Astrocyte of the cerebellum (primary cell): ENCODE results near the gene TNS1.
"Not testable (repeated sequence)": the region's sequence is repeated elsewhere in the genome, so short reads cannot be mapped to it uniquely, and the experiment has no call there.

ENCODE experiments used
- DNase-seq: peaks from one replicate; pipeline ENCODE4 v3.0.0-alpha.2; 2011; ENCODE audit warnings: low read depth
- H3K4me3 ChIP-seq: 2 replicates; pipeline ENCODE4 v1.5.1; 2011; ENCODE audit warnings: mild to moderate bottlenecking, low read depth, low read length, moderate library complexity
- in situ Hi-C: cut with HindIII; loops from 2 replicates; pipeline ENCODE4 v1.10.0; 2017; ENCODE audit warnings: low sequenced_read_pairs
- TF ChIP-seq, protein P1 (sequence below): IDR thresholded peaks from 2 replicates; pipeline ENCODE4 v1.5.1; 2012; ENCODE audit warnings: low read length, low read depth, moderate library complexity, mild to moderate bottlenecking; ENCODE audit errors: missing control alignments

TNS1 gene

DNA sequence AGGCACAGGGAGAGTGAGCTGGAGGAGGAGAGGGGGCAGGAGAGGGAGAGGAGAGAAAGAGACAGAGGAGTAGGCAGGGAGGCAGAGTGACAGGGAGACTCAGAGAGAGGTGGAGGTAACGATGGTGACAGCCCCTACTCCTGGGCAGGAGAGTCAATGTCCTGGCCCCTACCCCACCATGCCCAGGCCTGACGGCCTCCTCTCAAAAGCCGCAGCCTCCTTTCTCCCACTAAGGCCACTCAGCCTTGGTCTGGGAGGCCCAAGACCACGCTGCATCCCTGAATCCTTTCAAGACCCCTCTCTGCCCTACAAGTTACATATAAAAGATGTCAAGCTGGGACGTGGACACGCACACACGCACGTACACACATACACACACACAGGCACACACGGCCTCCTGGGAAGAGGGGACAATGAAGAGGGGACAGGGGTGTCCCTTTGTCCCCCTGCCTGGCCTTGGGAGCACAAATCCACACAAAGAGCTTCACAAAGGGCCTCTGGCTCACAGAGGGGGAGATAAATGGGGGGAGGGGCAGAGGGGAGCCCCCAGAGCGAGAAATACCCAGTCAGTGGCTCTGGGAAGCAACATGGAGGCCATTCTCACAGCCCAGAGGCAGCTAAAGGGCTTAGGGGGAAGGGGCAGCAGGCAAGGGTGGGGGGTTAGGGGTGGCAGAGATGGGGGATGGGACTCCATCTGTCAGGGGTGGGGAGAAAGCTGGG is 19.5 kb upstream of the TNS1 start:
- no peak for DNase-seq
- TF ChIP-seq, protein P1, sequence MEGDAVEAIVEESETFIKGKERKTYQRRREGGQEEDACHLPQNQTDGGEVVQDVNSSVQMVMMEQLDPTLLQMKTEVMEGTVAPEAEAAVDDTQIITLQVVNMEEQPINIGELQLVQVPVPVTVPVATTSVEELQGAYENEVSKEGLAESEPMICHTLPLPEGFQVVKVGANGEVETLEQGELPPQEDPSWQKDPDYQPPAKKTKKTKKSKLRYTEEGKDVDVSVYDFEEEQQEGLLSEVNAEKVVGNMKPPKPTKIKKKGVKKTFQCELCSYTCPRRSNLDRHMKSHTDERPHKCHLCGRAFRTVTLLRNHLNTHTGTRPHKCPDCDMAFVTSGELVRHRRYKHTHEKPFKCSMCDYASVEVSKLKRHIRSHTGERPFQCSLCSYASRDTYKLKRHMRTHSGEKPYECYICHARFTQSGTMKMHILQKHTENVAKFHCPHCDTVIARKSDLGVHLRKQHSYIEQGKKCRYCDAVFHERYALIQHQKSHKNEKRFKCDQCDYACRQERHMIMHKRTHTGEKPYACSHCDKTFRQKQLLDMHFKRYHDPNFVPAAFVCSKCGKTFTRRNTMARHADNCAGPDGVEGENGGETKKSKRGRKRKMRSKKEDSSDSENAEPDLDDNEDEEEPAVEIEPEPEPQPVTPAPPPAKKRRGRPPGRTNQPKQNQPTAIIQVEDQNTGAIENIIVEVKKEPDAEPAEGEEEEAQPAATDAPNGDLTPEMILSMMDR, result no peak
- in situ Hi-C loops, result no loop called here
- no peak overlapping the region for H3K4me3 ChIP-seq

DNA sequence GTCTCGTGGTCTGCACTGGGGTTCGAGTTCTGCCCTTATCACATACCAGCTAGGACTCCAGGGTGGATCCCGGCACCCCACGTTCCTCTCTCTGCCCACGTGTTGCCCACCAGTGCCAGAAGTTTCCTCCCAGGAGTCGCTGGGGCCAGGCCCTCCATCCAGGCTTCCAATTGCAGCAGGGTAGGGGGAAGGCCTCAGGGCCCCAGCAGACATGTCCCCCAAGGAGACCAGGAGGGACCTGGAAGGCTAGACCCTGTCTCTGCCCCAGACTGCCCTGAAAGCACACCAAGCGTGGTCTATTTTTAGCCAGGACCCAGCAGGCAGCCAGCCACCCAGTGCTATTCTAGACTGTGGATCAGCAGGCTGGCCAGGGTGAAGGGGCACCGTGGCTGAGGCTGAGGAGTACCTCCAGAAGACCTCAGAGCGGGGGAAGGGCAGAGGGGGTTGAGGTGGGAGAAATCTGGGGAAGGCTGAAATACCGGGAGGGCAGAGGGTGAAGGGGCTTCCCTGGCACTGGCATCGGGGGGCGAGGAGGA is 18.8 kb upstream of the TNS1 start:
- no peak for DNase-seq
- H3K4me3 ChIP-seq, result no peak overlapping the region
- TF ChIP-seq, protein P1, result no peak
- in situ Hi-C loops, result no loop called here

DNA sequence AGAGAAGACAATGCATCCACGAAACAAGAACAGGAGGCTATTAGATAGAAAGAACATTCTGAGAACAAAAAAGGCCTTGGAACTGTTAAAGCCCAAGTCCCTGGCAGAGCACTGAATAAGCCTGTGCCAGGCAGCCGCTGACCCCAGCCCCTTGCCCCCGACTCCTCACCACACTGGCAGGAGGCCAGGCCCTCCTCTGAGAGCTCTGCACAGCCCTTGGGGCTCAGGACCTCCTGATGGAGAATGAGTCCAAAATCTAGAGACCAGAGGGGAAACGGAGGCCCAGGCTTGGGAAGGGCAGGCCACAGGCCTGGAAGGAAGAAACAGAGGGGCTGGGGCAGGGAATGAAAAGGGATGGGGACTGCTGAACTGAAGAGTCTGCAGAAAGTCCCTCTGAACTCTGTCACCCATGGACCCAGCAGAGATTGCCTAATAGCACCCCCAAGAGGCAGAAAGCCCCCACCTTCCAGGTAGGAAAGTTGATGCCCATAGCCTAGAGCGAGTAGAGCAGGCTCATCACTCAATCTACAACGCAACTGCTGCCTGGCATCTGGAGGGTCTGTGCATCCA is 18.3 kb upstream of the TNS1 start:
- H3K4me3 ChIP-seq, result no peak overlapping the region
- TF ChIP-seq, protein P1, result no peak
- in situ Hi-C loops, result no loop called here
- no peak for DNase-seq

DNA sequence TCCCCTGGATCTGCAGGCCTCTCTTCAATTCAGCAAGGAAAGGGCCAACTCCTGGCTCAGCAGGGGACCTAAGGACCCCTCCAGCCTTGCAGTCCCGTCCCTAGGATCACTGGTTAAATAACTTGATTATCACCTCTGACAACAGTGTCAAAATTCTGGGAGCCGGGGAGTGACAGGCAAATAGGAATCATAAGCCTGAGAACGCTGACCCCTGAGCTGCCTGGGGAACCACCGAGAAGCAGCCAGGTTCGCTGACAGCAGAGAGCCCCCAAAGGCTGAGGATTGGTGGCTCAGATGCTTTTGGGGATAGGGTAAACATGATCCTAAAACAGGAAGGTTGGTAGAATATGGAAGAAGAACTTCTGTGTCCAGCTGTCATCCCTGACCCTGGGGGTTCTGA is 17.5 kb upstream of the TNS1 start:
- TF ChIP-seq, protein P1, result no peak
- DNase-seq, result no peak
- in situ Hi-C loops, result no loop called here

DNA sequence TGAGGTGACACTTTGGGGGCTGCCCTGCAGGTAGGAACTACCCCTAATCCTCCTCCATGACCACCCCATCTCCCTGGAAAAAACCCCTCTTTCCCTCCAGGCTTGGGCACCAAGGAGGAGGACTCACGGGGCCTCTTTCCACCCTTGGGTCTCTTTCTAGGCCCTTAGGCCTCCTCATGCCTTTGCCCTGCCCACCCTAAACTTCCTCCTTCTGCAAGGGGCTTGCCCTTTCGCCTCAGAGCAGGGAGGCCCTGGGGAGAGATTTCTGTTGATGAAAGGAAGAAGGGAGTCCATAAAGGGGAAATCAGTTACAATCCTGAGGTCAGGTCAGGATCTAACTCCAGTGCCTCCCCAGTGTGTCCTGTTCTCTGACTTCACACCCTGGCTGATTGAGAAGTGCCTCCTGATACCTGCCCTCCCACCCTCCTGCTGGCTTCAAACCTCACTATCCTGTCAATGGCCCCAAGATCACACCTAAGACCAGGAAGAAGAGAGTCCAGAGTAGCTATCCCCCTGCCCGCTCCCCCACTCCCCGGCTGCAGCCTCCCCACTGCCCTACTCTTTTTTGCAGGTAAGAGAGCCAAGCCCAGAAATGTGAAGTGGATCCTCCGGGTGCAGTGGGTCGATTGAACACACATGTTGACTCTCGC is 16.7 kb upstream of the TNS1 start:
- in situ Hi-C loops, result no loop called here
- no peak for DNase-seq
- TF ChIP-seq, protein P1, result no peak
- H3K4me3 ChIP-seq, result no peak overlapping the region

More for the DNA sequence above, 17.5 kb upstream of the TNS1 start:
- H3K4me3 ChIP-seq, result no peak overlapping the region

DNA sequence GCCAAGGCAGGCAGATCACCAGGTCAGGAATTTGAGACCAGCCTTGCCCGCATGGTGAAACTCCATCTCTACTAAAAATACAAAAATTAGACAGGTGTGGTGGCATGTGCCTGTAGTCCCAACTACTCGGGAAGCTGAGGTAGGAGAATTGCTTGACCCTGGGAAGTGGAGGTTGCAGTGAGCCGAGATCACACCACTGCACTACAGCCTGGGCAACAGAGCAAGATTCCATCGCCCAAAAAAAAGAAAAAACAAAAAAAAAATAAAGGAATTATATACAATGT is 16.0 kb upstream of the TNS1 start:
- H3K4me3 ChIP-seq, in situ Hi-C loops, DNase-seq: not testable (repeated sequence)
